ENCODE results near the gene KCNN3. TPM values are rescaled to one million over a fixed set of nuclear protein-coding genes. Genes with fewer than 3 reads are reported as not detected.

The KCNN3 gene
- total and polyA plus RNA-seq, 4 donors = 0.47 to 4.9 (median 1.9) TPM

DNA sequence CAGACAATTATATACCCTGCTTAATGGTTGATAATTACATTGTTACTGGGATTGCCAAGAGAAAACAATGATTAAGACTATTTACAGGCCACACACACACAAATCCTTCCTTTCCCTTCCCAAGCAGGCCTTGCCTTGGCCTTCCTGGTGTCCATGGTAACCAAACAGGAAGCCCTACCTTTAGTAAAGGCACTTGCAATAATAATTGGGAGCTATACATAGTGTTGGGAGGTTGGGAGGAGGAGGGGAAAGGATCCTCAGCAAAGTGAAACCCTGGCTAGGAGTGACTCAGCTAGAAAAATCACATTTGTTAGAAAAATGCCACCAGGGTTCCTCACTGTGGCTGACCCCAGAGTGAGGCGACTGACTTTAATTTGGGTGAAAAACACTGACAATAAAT lies 139.8 kb downstream of the KCNN3 start:
- no peak for ATAC-seq (ENCODE audit: insufficient read depth, low FRiP score)

DNA sequence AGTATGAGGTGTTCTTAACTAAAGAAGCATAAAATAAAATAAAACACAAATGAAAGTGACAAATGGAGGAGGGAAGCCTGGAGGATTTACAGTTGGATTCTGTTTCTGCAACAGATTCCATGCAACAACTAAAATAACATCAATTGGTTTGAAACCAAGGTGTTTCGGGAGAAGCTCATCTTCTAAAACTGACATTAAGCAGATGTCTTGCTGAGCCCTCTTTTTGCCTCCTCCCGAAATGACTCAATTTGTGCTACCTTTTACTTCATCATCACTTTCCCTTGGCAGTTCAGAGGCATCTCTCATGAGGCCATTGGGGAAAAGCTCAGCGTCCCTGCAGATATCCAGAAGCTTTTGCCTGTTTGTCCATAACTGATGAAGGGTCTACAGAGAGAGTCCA lies 140.5 kb downstream of the KCNN3 start:
- WGBS, 2 donors = 80 to 95% methylated on average over 3 of the region's 3 CpGs
- no peaks in the 10 kb centered on the region for H3K9me3 ChIP-seq (ENCODE audit: control insufficient read depth in 4 of 4, insufficient read depth in 3 of 4, low read length in 3 of 4)
- H3K27ac ChIP-seq (ENCODE audit: low read depth in 1 of 2, low read length in 1 of 2) = no peak overlapping the region
- no peaks in the 10 kb centered on the region for H3K27me3 ChIP-seq (ENCODE audit: control insufficient read depth in 3 of 3, insufficient read depth in 3 of 3, low read length in 2 of 3)
- H3K9ac ChIP-seq (ENCODE audit: insufficient read depth in 1 of 2, low read length in 2 of 2) = no peak overlapping the region
- TF ChIP-seq, protein P1, sequence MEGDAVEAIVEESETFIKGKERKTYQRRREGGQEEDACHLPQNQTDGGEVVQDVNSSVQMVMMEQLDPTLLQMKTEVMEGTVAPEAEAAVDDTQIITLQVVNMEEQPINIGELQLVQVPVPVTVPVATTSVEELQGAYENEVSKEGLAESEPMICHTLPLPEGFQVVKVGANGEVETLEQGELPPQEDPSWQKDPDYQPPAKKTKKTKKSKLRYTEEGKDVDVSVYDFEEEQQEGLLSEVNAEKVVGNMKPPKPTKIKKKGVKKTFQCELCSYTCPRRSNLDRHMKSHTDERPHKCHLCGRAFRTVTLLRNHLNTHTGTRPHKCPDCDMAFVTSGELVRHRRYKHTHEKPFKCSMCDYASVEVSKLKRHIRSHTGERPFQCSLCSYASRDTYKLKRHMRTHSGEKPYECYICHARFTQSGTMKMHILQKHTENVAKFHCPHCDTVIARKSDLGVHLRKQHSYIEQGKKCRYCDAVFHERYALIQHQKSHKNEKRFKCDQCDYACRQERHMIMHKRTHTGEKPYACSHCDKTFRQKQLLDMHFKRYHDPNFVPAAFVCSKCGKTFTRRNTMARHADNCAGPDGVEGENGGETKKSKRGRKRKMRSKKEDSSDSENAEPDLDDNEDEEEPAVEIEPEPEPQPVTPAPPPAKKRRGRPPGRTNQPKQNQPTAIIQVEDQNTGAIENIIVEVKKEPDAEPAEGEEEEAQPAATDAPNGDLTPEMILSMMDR (IDR thresholded peaks at IDR 0.05; ENCODE audit: control extremely low read depth, extremely low read depth) = no peak
- ATAC-seq (ENCODE audit: insufficient read depth, low FRiP score) (no peak), DNase-seq (no peak)
- H3K4me3 ChIP-seq = no peak overlapping the region
- H3K4me1 ChIP-seq (ENCODE audit: control insufficient read depth in 5 of 5, insufficient read depth in 5 of 5, low read length in 5 of 5) = peaks cover 0 to 14% (median 5%) of the 10 kb centered on the region in 5 donors
- no peaks in the 10 kb centered on the region for H3K36me3 ChIP-seq (ENCODE audit: control insufficient read depth in 4 of 4, insufficient read depth in 4 of 4, low read length in 4 of 4)

More for the DNA sequence above, 139.8 kb downstream of the KCNN3 start:
- 25 to 39% methylated on average over 1 of the region's 1 CpG for WGBS, 2 donors
- Histone ChIP-seq H3K36me3 (ENCODE audit: control insufficient read depth in 4 of 4, insufficient read depth in 4 of 4, low read length in 4 of 4) (no peaks in the 10 kb centered on the region), H3K4me3 (no peak overlapping the region), H3K9ac (ENCODE audit: insufficient read depth in 1 of 2, low read length in 2 of 2) (no peak overlapping the region), H3K4me1 (ENCODE audit: control insufficient read depth in 5 of 5, insufficient read depth in 5 of 5, low read length in 5 of 5) (peaks cover 0 to 14% (median 5%) of the 10 kb centered on the region in 5 donors), H3K27ac (ENCODE audit: low read depth in 1 of 2, low read length in 1 of 2) (no peak overlapping the region), H3K9me3 (ENCODE audit: control insufficient read depth in 4 of 4, insufficient read depth in 3 of 4, low read length in 3 of 4) (no peaks in the 10 kb centered on the region), H3K27me3 (ENCODE audit: control insufficient read depth in 3 of 3, insufficient read depth in 3 of 3, low read length in 2 of 3) (no peaks in the 10 kb centered on the region)
- DNase-seq = peak in 2 of 3 donors; percentile 19 to 37
- TF ChIP-seq, protein P1 (IDR thresholded peaks at IDR 0.05; ENCODE audit: control extremely low read depth, extremely low read depth) = no peak

DNA sequence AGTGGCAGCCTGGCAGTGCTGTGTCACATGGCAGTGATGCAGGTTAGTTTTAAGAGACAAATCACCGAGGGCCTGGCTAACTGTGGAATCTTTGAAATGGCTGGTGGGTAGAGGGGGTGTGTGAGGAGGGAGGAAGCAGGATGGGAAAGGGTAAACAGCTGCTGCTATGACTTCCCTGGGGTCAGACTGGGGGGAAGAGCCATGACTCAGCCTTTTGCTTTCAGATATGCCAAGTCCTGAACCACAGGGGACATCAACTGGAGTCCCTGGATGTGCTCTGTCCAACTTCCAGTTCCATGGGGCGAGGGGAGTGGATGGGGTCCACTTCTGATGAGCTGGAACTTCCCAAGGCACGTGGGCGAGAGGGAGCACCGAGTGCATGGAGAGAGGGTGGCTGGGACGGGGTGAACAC lies 141.0 kb downstream of the KCNN3 start:
- Histone ChIP-seq H3K4me1 (ENCODE audit: control insufficient read depth in 5 of 5, insufficient read depth in 5 of 5, low read length in 5 of 5) (peaks cover 0 to 14% (median 5%) of the 10 kb centered on the region in 5 donors), H3K9ac (ENCODE audit: insufficient read depth in 1 of 2, low read length in 2 of 2) (no peak overlapping the region), H3K27ac (ENCODE audit: low read depth in 1 of 2, low read length in 1 of 2) (peak overlapping the region in 1 of 2 donors; percentile 7), H3K9me3 (ENCODE audit: control insufficient read depth in 4 of 4, insufficient read depth in 3 of 4, low read length in 3 of 4) (no peaks in the 10 kb centered on the region), H3K27me3 (ENCODE audit: control insufficient read depth in 3 of 3, insufficient read depth in 3 of 3, low read length in 2 of 3) (no peaks in the 10 kb centered on the region), H3K36me3 (ENCODE audit: control insufficient read depth in 4 of 4, insufficient read depth in 4 of 4, low read length in 4 of 4) (no peaks in the 10 kb centered on the region), H3K4me3 (no peak overlapping the region)
- TF ChIP-seq, protein P1 (IDR thresholded peaks at IDR 0.05; ENCODE audit: control extremely low read depth, extremely low read depth) = no peak
- DNase-seq (peak in 1 of 3 donors; percentile 22), ATAC-seq (ENCODE audit: insufficient read depth, low FRiP score) (no peak)
- 69 to 72% methylated on average over 6 of the region's 6 CpGs for WGBS, 2 donors

Measured in lung (tissue), 12 donors.